Raji (cell line): ENCODE data around the gene UTP11.

Experiments
- POLR2A ChIP-seq: IDR thresholded peaks from 2 replicates; pipeline ENCODE4 v1.6.1; 2011; ENCODE audit warnings: low read depth, low read length, control low read depth; ENCODE audit not compliant: insufficient read depth

The UTP11 gene

GRCh38 chr1:38068220-38068979 is 55.9 kb downstream of the UTP11 start:
- TF ChIP-seq POLR2A, result no peak

DNA sequence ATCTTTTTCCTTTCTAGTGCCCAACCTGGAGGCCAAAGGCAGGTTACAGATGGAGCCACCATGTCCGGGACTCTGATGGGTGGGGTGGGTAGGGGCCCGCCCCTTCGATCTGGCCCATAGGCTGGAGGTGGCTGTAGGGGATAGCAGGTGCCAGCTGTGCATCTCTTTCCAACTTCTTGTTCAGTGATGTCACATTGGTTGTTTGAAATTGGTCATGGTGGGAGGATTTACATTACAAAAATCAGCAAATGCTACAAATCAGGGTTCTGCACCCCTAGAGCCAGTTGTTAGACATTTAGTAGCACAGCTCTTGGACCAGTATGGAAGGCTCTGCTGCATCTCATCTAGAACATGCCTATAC is 56.4 kb downstream of the UTP11 start:
- no peak for TF ChIP-seq POLR2A

GRCh38 chr1:38071312-38072256 is 59.0 kb downstream of the UTP11 start:
- no peak for TF ChIP-seq POLR2A

- TF ChIP-seq POLR2A, result no peak
These were observed 60.3 kb downstream of the UTP11 start for GRCh38 chr1:38072858-38073257.

- no peak for TF ChIP-seq POLR2A
These were observed 61.2 kb downstream of the UTP11 start for GRCh38 chr1:38073534-38074301.

- no peak for TF ChIP-seq POLR2A
These were observed 61.8 kb downstream of the UTP11 start for GRCh38 chr1:38074302-38074677.
